ENCODE results near the gene ACP6. TPM values are rescaled to one million over a fixed set of nuclear protein-coding genes. Genes with fewer than 3 reads are reported as not detected.

The ACP6 gene
- total and polyA plus RNA-seq, 2 of the 13 experiments (the other 11 are each of a cell fraction or from before 2014, with no cell fraction given): 18.1 to 33.7 TPM

DNA sequence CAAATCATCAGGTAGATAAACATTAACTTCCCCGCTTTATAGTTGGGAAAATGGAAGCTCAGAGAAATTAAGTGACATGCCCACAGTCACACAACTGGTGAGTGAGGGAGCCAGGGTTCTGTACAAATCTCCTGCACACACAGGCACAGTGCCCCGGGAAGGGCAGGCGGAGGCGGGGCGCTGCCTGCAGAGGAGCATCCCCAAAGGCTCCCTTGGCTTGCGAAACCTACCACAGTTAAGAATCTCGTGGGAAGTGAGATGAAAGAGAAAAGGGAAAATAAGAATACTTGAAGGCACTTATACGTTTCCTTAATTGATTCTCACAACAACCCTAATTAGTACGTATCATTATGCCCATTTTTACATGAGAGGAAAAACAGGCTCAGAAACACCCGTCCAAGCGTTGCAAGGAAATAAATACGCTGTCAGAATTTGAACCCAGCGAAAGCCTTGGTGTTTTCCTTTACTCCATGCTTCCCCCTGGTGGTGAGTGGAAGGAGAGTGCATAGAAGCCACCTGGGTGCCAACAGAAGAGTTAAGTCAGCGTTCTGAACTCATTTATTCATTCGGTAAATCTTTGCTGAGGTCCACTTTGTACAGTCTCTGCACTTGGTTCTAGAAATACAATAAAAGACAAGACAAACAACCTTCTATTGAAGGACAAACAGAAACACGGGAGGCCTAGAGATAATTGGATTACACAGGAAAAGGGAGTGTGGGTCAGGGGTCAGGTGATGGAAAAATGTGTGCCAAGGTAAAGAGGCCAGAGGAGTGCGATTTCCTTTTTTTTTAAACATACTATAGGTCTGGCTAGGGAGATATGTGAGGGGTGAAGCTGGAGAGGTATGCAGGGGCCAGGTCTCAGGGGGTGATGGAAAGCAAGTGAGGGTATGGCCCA lies 28.4 kb downstream of the ACP6 start (continued):
- TF ChIP-seq, protein P1, sequence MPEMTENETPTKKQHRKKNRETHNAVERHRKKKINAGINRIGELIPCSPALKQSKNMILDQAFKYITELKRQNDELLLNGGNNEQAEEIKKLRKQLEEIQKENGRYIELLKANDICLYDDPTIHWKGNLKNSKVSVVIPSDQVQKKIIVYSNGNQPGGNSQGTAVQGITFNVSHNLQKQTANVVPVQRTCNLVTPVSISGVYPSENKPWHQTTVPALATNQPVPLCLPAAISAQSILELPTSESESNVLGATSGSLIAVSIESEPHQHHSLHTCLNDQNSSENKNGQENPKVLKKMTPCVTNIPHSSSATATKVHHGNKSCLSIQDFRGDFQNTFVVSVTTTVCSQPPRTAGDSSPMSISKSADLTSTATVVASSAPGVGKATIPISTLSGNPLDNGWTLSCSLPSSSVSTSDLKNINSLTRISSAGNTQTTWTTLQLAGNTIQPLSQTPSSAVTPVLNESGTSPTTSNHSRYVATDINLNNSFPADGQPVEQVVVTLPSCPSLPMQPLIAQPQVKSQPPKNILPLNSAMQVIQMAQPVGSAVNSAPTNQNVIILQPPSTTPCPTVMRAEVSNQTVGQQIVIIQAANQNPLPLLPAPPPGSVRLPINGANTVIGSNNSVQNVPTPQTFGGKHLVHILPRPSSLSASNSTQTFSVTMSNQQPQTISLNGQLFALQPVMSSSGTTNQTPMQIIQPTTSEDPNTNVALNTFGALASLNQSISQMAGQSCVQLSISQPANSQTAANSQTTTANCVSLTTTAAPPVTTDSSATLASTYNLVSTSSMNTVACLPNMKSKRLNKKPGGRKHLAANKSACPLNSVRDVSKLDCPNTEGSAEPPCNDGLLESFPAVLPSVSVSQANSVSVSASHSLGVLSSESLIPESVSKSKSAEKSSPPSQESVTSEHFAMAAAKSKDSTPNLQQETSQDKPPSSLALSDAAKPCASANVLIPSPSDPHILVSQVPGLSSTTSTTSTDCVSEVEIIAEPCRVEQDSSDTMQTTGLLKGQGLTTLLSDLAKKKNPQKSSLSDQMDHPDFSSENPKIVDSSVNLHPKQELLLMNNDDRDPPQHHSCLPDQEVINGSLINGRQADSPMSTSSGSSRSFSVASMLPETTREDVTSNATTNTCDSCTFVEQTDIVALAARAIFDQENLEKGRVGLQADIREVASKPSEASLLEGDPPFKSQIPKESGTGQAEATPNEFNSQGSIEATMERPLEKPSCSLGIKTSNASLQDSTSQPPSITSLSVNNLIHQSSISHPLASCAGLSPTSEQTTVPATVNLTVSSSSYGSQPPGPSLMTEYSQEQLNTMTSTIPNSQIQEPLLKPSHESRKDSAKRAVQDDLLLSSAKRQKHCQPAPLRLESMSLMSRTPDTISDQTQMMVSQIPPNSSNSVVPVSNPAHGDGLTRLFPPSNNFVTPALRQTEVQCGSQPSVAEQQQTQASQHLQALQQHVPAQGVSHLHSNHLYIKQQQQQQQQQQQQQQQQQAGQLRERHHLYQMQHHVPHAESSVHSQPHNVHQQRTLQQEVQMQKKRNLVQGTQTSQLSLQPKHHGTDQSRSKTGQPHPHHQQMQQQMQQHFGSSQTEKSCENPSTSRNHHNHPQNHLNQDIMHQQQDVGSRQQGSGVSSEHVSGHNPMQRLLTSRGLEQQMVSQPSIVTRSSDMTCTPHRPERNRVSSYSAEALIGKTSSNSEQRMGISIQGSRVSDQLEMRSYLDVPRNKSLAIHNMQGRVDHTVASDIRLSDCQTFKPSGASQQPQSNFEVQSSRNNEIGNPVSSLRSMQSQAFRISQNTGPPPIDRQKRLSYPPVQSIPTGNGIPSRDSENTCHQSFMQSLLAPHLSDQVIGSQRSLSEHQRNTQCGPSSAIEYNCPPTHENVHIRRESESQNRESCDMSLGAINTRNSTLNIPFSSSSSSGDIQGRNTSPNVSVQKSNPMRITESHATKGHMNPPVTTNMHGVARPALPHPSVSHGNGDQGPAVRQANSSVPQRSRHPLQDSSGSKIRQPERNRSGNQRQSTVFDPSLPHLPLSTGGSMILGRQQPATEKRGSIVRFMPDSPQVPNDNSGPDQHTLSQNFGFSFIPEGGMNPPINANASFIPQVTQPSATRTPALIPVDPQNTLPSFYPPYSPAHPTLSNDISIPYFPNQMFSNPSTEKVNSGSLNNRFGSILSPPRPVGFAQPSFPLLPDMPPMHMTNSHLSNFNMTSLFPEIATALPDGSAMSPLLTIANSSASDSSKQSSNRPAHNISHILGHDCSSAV (CRISPR knock-in tag; IDR thresholded peaks at IDR 0.05; ENCODE audit: borderline replicate concordance): no peak
- TF ChIP-seq, protein P2, sequence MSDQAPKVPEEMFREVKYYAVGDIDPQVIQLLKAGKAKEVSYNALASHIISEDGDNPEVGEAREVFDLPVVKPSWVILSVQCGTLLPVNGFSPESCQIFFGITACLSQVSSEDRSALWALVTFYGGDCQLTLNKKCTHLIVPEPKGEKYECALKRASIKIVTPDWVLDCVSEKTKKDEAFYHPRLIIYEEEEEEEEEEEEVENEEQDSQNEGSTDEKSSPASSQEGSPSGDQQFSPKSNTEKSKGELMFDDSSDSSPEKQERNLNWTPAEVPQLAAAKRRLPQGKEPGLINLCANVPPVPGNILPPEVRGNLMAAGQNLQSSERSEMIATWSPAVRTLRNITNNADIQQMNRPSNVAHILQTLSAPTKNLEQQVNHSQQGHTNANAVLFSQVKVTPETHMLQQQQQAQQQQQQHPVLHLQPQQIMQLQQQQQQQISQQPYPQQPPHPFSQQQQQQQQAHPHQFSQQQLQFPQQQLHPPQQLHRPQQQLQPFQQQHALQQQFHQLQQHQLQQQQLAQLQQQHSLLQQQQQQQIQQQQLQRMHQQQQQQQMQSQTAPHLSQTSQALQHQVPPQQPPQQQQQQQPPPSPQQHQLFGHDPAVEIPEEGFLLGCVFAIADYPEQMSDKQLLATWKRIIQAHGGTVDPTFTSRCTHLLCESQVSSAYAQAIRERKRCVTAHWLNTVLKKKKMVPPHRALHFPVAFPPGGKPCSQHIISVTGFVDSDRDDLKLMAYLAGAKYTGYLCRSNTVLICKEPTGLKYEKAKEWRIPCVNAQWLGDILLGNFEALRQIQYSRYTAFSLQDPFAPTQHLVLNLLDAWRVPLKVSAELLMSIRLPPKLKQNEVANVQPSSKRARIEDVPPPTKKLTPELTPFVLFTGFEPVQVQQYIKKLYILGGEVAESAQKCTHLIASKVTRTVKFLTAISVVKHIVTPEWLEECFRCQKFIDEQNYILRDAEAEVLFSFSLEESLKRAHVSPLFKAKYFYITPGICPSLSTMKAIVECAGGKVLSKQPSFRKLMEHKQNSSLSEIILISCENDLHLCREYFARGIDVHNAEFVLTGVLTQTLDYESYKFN (CRISPR knock-in tag; conservative IDR thresholded peaks at IDR 0.05): peak; percentile 59
- no peak for TF ChIP-seq FOXC1 (CRISPR knock-in tag; IDR thresholded peaks at IDR 0.05; ENCODE audit: borderline replicate concordance)
- no peak for TF ChIP-seq ZNF878 (CRISPR knock-in tag; IDR thresholded peaks at IDR 0.05)
- no peak for TF ChIP-seq ELF1 (CRISPR knock-in tag; IDR thresholded peaks at IDR 0.05)
- TF ChIP-seq MAFF (IDR thresholded peaks at IDR 0.05; ENCODE audit: low read depth, low read length): 0 out of 2 replicates have a peak, but pooled peaks have one; percentile 11
- no peak for TF ChIP-seq ZBTB7B (CRISPR knock-in tag; IDR thresholded peaks at IDR 0.05)
- 0 out of 2 replicates have a peak, but pooled peaks have one; percentile 14 for TF ChIP-seq ELF3 (CRISPR knock-in tag; IDR thresholded peaks at IDR 0.05)
- TF ChIP-seq SOX6 (IDR thresholded peaks at IDR 0.05): no peak
- TF ChIP-seq SOX6 (CRISPR knock-in tag; IDR thresholded peaks at IDR 0.05): peak; percentile 38; the same call in 1 of the 2 replicates
- TF ChIP-seq NR2F6 (IDR thresholded peaks at IDR 0.05): peak; percentile 45
- TF ChIP-seq NR2F6 (CRISPR knock-in tag; IDR thresholded peaks at IDR 0.05): no peak
- peak; percentile 97 for TF ChIP-seq MIXL1 (CRISPR knock-in tag; IDR thresholded peaks at IDR 0.05)
- TF ChIP-seq, protein P3, sequence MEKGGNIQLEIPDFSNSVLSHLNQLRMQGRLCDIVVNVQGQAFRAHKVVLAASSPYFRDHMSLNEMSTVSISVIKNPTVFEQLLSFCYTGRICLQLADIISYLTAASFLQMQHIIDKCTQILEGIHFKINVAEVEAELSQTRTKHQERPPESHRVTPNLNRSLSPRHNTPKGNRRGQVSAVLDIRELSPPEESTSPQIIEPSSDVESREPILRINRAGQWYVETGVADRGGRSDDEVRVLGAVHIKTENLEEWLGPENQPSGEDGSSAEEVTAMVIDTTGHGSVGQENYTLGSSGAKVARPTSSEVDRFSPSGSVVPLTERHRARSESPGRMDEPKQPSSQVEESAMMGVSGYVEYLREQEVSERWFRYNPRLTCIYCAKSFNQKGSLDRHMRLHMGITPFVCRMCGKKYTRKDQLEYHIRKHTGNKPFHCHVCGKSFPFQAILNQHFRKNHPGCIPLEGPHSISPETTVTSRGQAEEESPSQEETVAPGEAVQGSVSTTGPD (CRISPR knock-in tag; IDR thresholded peaks at IDR 0.05): no peak
- peak; percentile 29; the same call in 1 of the 2 replicates for TF ChIP-seq RAD21 (CRISPR knock-in tag; IDR thresholded peaks at IDR 0.05)
- TF ChIP-seq ZNF563 (CRISPR knock-in tag; IDR thresholded peaks at IDR 0.05): no peak
- peak; percentile 89 for TF ChIP-seq SMC3 (IDR thresholded peaks at IDR 0.05; ENCODE audit: low read length)
- TF ChIP-seq ZBTB38 (CRISPR knock-in tag; IDR thresholded peaks at IDR 0.05): 0 out of 2 replicates have a peak, but pooled peaks have one; percentile 13
